GM18526 (cell line): ENCODE results near the gene SLC2A8.

Source experiments
- POLR2A ChIP-seq: IDR thresholded peaks from 3 replicates; pipeline ENCODE4 v1.6.1; 2011; ENCODE audit not compliant: insufficient read length; ENCODE audit errors: extremely low read depth

The SLC2A8 gene

DNA sequence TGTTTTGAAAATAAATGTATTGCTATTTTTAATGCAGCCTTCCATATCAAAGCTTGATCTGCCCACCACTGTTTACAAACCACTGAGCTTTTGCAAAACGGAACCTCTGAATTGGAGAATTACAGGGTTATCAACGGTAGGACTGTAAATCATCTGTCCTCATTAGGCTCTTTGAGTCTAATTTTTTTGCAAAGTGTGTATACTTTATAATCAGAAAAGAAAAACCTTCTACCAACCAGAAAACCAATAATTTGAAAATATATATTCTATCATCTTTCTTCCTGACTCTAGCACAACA is 6.8 kb upstream of the SLC2A8 start:
- TF ChIP-seq POLR2A, result no peak

DNA sequence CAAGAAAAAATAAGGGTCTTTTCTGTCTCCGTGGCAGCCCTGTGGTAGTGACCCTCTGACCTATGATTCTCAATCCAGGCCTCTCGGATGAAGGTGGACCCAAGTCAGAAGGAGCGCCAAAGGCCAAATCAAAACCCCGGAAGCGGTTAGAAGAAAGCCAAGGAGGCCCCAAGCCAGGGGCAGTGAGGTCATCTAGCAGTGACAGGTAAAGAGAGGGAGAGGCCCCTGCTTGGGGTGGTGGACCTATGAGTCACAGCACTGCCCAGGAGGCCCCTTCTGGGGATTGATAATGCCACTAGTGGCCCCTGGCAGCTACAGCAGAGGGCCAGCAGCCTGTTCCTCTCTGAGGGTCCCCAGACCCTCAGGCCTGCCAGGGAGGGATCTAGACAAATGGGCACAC is 6.4 kb upstream of the SLC2A8 start:
- no peak for TF ChIP-seq POLR2A

DNA sequence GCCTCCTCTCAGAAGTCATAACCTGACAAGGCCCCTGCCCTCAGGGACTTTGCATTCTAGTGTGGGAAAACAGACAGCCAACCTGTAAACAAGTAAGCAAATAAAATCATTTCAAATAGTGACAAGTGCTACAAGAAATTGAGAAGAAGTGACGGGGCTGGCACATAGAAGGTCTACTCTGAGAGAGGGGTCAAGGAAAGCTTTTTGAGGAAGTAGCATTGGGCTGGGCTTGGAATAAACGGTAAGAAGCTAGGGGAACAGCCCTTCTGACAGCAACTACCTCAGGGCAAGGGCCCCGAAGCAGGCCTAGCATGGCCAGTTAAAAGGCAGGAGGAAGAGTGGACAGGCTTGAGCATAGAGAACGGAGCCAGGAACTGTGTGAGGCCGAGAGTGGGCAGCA is 4.8 kb upstream of the SLC2A8 start:
- no peak for TF ChIP-seq POLR2A

DNA sequence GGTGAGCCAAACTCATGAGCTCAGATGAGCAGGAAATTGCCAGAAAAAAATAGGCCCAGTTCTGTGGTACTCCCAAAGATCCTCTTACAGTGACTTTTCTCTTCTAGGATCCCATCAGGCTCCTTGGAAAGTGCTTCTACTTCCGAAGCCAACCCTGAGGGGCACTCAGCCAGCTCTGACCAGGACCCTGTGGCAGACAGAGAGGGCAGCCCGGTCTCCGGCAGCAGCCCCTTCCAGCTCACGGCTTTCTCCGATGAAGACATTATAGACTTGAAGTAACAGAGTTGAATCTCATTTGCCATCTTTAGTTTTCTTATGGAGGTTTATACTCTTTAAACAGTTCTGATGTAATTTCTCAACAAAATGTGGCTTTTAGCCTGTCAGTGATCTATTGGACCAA is 4.0 kb upstream of the SLC2A8 start:
- no peak for TF ChIP-seq POLR2A

DNA sequence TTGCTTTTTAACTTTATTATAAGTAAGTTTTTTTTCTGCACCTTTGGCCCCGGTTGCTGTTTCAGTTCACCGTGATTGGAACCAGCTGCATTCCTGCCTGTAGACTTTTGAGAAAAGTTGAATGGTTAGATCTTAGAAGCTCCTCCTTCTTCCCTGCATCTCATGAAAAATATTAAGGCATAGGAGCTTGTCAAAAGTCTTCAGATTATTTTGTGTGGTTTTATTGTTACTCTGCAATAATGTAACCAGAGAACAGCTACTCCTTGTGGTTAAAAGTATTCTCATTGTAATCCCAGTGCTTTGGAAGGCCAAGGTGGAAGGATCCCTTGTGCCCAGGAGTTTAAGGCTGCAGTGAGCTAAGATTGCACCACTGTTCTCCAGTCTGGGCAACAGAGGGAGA is 3.3 kb upstream of the SLC2A8 start:
- no peak for TF ChIP-seq POLR2A

DNA sequence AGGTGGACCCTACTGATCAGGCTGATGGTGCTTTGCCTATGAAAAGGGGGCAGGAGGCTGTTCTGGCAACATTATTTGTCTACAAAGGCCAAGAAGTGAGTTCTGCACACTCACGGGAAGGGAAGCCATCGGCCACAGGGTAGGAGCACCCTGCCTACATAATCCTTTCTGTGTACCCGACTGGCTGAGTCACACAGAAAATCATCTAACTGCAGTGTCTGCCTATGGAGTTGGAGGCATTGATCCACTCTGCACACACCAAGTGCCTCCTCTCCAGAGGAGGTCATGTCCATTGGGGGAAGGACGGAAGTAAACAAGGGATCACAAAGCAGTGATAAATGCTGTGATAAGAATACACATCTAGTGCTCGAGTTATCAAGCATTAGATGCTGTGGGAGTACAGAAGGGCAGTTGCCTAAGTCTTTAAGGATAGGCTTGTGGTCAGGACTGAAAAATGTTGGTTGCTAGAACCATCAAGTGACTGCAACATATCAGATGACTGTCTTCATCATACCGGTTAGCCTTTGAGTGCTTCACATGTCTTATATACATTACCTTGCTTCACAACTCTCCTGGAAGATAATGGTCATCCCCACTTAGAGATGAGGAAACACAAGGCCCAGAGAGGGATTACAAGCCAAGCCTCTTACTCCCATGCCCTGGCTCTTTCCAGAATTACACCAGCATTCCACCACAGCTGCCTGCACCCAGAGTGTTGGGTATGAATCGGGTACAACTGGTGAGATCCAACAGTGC is 1.3 kb upstream of the SLC2A8 start:
- no peak for TF ChIP-seq POLR2A

DNA sequence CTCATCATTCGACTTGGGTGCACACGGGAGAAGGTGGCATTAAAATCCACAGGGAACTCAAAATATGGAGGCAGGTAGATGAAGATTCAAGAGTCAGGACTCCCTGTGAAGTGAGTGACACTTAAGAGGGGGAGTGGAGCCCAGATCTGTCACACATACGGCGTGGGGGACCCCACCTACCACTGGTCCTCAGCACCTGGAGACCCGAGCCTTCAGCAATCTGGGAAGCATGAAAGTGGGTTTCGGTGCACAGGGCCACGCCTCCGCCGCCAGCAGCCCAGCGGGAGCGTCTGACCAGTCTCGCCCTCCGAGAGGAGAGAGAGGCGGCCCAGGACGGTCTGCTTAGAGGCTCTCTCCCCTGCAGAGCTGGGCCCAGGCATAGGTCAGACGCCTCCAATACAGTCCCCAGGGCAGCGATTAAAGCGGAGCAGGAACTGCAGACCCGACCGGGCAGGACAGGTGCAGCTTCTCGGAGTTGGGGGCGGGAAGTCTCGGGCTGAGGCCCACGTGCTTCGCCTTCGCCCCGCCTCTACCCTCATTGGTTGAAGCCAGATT is 639 bp upstream of the SLC2A8 start:
- TF ChIP-seq POLR2A, result peak; percentile 46

DNA sequence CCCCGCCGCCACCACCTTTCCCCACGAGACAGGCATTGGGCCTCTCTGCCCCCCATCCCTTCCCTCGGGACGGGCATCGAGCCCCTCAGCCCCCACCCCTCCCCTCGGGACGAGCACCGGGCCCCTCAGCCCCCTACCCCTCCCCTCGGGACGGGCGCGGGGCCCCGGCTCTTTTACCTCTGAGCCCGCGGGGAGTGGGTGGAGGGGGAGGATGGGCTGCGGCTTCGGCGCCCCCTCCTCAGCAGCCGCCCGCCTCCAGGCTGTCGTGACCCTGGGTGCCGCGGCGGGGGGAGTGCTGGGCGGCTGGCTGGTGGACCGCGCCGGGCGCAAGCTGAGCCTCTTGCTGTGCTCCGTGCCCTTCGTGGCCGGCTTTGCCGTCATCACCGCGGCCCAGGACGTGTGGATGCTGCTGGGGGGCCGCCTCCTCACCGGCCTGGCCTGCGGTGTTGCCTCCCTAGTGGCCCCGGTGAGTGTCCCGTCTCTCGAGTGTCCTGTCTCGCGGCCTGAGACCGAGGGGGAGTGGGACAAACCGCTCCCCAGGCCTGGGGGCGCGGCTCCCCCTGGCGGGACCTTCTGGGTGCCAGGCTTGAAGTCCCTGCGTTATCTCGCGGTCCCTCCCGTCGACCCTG is 791 bp downstream of the SLC2A8 start:
- TF ChIP-seq POLR2A, result no peak

DNA sequence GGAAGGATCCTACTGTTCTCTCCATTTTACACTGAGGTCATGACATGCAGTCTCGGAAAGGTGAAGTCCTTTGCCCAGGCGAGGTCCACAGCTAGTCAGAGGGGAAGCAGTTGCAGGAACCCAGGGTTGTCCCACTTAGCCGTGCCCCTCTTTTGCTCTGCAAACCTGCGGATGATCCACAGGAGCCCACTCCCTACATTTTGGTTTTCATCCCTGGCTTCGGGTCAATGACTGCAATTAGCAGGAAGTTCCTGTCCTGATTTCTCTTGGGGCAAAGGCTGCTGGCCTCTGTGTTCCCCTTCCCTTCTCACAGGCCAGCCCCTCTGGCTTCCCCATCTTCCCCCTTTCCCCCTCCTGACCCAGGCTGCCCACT is 1.3 kb downstream of the SLC2A8 start:
- TF ChIP-seq POLR2A, result no peak

DNA sequence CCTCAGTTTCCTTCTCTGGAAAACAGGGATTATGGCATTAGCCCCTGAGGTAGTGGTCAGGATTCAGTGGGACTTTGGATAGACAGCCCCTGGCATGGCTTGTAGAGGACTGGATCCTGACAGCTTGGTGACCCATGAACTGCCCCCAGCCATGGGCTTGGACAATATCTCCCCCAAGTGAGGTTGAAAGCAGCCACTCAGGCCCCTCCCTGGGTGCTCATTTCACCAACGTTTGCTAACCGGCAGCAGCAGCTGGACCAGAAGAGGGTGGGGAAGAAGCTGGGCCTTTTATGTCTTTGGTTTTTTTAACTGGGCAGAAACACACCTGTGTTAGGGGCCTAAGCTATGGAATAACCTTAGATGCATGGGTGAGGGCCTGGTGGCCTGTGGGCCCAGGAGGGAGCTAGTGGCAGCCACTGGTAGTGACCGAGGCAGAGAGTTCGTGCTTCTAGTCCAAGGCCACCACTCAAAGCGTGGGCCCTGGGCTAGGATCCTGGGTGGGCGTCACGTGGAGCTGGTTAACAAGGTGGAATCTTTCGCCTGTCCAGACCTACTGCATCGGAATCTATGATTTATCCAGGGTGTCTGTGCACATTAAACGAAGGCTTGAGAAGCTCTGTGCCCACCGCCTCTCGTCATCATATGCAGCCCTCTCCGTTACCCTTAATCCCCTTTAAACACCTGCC is 1.9 kb downstream of the SLC2A8 start:
- TF ChIP-seq POLR2A, result no peak

DNA sequence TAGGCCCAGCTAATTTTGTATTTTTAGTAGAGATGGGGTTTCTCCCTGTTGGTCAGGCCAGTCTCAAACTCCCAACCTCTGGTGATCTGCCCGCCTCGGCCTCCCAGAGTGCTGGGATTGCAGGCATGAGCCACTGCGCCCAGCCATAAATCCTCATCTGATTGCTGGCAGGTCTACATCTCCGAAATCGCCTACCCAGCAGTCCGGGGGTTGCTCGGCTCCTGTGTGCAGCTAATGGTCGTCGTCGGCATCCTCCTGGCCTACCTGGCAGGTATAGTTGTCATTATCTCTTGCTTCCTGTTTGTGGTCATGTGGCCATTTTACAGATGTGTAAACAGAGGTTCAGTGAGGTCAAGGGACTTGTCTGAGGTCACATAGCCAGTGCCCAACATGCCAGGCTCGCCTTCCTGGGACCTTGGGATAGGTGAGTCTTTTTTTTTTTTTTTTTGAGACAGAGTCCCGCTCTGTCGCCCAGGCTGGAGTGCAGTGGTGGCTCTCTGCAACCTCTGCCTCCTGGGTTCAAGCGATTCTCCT is 2.8 kb downstream of the SLC2A8 start:
- no peak for TF ChIP-seq POLR2A

DNA sequence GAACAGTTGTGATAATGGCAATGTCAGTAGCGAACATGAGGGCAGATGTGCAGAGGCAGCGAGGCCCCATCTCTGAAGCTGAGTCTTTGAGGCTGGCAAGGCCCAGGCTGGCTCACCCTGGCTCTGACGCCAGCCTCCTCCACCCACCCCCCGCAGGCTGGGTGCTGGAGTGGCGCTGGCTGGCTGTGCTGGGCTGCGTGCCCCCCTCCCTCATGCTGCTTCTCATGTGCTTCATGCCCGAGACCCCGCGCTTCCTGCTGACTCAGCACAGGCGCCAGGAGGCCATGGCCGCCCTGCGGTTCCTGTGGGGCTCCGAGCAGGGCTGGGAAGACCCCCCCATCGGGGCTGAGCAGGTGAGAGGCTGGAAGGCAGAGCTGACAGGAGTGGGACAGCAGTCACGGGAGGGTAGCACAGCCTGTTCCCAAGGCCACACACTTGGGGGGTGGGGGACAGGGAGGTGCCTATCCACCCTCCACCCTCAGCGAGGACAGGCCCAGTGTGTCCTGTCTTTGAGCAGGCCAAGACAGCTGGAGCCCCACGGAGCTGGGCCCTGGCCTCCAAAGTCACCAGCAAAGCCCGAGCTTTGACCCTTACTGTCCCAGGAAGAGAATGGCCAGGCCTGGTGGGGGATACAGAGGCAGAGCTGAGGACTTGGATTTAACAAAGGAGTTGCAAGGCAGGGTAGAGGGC is 5.6 kb downstream of the SLC2A8 start:
- TF ChIP-seq POLR2A, result no peak

DNA sequence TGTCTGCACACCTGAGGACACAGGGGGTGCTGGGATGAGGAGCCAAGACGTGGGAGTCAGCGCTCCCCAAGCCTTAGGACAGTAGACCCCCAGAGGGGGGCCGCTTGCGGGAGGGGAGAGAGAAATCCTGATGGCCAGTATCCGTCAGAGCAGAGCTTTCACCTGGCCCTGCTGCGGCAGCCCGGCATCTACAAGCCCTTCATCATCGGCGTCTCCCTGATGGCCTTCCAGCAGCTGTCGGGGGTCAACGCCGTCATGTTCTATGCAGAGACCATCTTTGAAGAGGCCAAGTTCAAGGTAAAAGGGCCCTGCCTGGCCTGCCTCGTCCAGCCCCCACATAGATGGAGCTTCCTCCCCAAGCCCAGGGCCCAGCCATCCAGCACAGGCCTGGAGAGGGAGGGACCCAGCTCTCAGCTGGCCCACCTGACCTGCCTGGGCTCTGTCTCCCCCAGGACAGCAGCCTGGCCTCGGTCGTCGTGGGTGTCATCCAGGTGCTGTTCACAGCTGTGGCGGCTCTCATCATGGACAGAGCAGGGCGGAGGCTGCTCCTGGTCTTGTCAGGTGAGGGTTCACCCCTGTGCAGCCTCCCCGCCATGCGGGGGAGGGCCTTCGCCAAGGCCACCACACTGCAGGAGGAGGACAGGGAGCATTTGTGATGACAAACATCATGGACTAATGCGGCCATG is 6.7 kb downstream of the SLC2A8 start:
- no peak for TF ChIP-seq POLR2A

DNA sequence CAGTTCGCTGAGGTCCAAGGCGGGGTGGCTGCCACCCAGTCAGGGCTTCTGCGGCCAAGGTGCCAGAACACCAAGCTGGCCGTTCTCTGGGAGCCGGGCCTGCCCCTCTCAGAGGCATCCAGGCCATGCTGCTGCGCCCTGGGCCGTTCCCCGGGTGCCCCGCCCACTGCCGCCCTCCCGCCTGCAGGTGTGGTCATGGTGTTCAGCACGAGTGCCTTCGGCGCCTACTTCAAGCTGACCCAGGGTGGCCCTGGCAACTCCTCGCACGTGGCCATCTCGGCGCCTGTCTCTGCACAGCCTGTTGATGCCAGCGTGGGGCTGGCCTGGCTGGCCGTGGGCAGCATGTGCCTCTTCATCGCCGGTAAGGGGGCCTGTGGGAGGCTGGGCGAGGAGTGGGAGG is 7.7 kb downstream of the SLC2A8 start:
- TF ChIP-seq POLR2A, result no peak

DNA sequence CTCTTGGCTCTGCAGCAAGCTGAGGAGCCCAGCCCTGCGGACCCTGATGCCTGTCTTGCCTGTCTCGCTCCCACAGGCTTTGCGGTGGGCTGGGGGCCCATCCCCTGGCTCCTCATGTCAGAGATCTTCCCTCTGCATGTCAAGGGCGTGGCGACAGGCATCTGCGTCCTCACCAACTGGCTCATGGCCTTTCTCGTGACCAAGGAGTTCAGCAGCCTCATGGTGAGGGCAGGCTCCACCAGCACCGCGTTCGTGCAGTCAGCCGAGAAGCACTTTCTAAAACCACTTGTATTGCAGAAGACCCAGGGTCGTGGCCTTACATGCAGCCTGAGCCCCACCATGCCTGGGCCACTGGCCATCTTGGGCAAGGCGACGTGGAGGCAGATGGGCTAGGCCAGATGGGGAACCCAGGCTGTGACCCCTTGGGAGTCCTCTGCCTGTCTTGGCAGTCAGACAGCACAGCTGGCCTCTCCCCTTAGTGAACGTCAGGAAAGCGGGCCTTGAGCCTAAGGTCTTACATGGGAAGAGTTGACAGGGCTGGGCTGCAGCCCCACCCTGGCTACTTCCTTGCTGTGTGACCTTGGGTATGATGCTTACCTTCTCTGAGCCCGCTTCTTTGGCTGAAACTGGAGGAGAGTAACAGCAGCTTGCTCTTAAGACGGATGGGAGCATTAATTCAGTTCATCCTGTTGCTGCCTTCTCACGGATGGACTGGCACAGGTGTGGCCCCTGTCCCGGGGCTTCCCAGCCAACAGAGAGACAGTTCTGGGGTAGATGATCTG is 8.6 kb downstream of the SLC2A8 start:
- no peak for TF ChIP-seq POLR2A
